Left hindlimb (tissue), 1 donor: ENCODE data around the gene GAPDH.
"Not testable (repeated sequence)": the region's sequence is repeated elsewhere in the genome, so short reads cannot be mapped to it uniquely, and the experiment has no call there.

Source experiments
- DNase-seq: peaks from one replicate; pipeline ENCODE4 v3.0.0-alpha.2; 2018

GAPDH gene

GRCh38 chr12:6547987-6548386, 13.7 kb downstream of the GAPDH start:
- peak; percentile 71 for DNase-seq

DNA sequence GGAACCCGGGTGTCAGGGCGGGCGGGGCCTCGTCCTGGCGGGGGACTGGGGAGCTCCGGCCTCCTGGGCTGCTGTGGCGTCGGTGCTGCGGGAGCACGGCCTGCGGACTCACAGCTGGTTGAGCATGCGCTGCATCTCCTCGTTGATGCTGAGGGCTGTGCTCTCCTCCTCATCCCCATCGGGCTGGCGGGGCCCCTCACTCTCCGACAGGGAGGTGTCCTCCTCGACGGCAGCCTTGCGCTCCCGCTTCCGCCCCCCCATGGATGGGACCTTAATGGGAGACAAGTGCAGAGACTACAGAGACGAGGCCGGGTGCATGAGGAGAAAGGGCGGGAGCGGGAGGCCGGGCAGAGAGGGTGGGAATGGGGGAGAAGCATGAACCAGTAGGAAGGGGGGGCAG, 14.2 kb downstream of the GAPDH start:
- DNase-seq: no peak

DNA sequence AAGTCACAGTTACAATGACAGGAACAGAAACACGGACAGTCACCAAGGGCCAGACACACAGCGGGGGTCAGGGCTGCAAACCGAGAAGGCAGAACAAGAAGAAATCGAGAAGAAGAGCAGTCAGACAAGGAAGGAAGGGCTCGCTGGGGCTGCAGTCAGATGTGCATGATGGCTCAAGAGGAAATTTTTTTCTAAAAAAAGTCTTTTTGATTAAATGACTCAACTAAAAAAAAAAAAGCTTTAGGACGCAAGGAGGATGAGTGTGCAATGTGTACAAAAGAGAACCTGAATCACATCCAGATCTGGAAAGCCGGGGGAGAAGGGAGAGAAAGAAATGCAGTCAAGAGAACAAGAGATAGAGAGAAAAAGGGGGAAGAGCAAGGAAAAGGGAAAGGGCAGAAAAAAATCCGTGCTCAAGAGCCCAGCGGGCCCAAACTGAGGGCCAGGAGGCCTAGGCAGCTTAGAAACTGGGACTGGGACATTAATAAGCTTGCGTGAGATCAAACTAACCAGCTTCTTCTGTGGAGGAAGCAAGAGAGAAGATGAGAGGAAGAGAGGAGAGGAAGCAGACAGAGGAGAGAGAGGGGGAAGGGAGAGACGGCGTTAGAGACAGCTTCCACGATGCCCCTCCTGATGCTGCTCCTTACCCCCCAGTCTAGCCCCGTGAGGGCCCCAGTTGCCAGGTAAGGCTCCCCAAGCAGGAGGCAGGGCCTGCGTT, 14.8 kb downstream of the GAPDH start:
- DNase-seq: no peak

GRCh38 chr12:6549684-6550151, 15.4 kb downstream of the GAPDH start:
- DNase-seq: no peak

DNA sequence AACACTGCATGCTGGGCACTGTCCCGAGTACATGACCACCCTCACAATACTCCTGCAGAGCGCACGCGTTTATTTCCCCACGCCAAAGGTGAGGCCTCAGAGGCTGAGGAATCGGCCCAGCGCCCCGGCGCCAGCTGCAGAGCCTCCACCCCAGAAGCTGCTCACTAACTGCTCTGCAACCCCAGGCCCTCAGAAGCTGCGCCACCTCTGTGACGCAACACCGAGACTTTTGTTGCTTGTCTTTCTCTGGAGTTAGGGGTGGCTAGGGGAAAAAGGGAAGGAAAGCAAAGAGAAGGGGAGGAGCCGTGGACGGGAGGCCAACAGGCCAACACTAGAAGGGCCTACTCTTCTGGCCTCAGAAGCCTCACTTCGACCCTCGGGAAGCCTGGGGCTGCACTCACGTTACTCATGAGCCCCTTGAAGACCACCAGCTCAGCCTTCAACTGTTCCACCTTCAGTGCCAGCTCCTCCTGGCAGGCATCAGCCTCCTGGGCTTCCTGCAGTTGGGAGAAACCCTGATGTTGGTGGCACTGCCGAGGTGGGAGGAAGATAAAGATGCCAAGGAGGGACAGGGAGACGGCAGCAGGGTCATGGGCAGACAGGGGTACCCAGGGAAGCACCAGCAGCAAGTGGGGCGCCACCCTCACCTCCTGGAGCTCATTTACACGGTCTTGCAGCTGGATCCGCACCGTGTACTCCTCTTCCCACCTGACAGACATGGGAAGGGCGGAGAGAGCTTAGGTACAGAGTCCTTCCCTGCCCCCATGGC, 16.2 kb downstream of the GAPDH start:
- no peak for DNase-seq

DNA sequence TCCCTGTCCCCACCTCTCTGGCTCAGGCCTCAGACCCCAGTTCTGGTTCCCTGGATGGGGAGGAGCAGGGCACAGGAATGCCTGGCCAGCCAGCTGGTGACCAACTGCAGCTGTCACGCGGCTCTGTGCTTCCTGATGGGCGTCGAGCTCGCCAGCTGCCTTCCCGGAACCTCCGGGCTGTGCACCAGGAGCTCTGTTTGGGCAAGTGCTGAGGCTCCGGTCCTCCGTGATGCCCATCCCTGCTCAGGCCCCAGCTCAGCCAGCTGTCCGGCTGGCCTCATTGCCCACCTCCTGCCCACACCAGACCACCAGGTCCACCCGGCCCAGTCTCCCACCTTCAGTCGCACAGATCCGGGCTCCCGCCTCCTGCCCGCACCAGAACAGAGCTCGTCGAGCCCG, 16.7 kb downstream of the GAPDH start:
- DNase-seq: peak; percentile 75

GRCh38 chr12:6551496-6552139, 17.3 kb downstream of the GAPDH start:
- DNase-seq: no peak

GRCh38 chr12:6552140-6552551, 17.8 kb downstream of the GAPDH start:
- no peak for DNase-seq

- DNase-seq: peak; percentile 71
Measured at GRCh38 chr12:6553051-6553868, 18.9 kb downstream of the GAPDH start.

DNA sequence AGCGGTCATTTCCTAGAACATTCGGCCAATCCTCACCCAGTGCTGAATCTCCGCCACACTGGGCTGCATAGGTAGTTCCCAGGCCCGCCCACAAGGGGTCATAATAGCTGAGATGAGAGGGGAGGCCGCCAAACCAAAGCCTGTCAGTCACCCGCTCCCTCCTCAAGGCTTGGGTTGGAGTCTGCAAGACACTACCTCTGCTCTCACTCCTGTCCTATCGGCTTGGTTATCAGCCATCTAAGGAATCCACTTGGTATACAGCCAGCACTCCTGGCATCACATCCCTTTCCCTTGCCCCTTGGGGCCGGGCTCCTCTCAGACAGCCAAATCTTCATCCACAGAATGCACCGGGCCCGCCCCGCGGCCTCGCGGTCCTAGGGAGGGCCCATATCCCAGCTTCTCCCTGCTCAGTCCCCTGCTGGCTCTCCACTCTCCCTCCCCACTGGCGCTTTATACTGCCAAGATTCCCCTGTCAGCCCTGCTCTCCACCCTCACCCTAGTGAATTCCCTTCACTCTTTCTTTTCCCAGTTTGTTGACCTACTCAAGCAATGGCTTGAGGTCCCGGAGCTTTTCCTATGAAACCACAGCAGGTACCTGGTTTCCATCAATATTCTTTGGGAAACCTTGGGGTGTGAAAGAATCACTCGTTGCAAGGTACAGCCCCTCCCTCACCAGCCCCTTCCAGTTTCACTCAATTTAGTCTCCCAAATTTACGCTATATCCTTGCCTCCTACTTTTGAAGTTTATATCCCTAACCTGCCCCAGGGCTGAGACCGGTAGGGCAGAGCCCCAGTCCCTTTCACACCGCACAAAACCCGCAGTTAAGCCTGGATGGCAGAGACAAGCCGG, 20.1 kb downstream of the GAPDH start:
- DNase-seq: peak; percentile 81

DNA sequence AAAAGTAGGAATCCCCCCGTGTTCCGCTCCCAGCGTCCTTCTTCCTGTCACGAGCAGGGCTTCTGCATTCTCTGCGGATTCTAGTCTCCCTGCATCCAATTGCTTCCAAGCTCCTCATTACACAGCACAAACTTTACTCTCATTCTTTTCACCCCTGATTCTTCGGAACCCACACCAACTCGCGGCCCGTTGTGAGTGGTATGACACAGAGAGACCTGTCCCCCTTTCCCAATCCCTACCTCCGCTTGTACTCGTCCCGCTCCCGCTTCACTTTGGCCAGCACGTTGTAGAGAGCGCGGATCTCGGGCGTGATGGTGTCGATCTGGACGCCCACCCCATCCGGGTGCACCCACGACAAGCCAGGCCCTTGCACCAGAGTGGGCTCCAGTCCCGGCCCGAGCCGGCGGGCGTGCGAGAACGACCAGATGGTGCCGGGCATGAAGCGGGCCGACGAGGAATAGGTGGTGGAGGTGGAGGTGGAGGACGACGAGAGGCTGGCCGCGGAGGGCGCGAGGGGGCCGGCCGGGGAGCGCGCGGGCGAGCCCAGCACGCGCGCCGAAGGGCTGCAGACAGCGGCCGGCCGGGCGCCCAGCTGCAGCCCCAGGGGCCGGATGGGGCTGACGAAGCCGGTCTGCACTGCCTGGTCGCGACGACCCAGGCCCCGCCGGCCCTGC, 20.8 kb downstream of the GAPDH start:
- no peak for DNase-seq

DNA sequence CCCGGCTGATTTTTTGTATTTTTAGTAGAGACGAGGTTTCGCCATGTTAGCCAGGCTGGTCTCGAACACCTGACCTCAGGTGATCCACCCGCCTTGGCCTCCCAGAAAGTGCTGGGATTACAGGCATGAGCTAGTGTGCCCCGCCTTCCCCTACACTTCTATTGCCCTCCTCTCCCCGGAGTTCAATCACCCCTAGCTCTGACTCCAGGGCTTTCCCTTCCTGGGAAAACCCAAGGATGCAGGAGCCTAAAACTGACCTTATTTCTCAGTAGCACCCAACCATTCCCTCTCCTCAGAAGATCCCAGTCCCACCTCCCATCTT, 22.1 kb downstream of the GAPDH start:
- not testable (repeated sequence) for DNase-seq

DNA sequence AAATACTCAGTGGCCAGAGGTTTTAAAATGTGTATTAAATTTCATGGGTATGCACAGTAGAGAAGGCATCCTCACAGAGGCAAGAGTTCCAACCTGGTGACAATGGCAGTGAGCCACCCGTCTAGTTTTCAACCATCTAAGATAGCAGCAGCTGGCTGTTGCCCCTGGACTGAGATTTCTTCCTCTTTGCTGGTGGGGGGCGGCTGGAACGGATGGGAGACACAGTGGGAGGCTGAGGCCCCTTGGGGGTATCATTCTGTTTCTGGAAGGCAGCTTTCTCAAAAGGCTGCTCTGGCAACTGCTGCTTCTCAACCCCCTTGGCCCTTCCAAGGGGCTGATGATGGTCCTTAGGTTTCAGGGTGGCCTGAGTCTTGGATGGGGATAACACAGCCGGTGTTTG, 22.5 kb downstream of the GAPDH start:
- no peak for DNase-seq

DNA sequence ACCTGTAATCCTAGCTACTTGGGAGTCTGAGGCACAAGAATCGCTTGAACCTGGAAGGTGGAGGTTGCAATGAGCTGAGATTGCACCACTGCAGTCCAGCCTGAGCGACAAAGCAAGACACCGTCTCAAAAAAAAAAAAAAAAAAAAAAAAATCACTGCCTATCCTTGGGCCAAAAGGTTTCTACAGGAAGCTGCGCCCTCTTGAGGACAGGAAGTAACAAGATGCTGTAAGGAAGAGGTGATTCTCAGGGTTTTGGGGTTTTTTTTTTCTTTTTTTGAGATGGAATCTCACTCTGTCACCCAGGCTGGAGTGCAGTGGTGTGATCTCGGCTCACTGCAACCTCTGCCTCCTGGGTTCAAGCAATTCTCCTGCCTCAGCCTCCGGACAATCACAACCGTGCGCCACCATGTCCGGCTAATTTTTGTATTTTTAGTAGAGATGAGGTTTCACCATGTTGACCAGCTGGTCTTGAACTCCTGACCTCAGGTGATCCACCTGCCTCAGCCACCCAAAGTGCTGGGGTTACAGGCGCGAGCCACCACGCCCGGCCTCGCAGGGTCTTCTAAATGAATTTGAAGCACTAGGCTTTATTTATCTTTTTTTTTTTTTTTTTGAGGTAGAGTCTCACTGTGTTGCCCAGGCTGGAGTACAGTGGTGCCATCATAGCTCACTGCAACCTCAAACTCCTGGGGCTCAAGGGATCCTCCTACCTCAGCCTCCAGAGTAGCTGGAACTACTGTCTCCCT, 23.9 kb downstream of the GAPDH start:
- DNase-seq: not testable (repeated sequence)

- no peak for DNase-seq
Measured at GRCh38 chr12:6559500-6559899, 25.2 kb downstream of the GAPDH start.

- no peak for DNase-seq
Measured at GRCh38 chr12:6560501-6561205, 26.3 kb downstream of the GAPDH start.

GRCh38 chr12:6562881-6563280, 28.6 kb downstream of the GAPDH start:
- DNase-seq: no peak

DNA sequence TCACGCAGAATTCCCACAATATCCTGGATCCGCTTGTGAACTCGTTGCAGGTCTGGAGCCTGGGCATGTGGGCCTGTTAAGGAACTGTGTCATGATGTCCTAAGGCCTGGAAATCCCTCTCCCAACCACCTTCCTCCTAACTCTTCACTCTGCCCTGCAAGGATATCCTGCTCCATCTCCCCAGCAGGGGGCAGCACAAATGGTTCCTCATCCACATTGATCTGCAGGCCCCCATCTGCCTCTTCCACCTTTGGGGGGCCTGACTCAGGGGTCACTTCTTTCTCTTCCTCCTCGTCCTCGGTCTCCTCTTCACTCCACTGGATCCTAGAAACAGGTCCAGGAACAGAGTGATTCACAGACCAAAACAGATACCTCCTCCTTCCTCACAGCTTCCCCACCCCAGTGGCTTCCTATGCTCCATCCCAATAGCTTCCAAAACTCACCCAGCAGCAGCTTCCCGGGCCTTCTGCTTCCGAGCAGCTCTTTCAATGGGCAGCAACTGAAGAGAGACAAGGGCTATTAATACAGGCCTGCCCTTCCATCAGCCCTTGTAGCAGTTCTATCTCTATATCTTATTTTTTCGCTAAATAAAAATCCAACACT, 29.2 kb downstream of the GAPDH start:
- no peak for DNase-seq

DNA sequence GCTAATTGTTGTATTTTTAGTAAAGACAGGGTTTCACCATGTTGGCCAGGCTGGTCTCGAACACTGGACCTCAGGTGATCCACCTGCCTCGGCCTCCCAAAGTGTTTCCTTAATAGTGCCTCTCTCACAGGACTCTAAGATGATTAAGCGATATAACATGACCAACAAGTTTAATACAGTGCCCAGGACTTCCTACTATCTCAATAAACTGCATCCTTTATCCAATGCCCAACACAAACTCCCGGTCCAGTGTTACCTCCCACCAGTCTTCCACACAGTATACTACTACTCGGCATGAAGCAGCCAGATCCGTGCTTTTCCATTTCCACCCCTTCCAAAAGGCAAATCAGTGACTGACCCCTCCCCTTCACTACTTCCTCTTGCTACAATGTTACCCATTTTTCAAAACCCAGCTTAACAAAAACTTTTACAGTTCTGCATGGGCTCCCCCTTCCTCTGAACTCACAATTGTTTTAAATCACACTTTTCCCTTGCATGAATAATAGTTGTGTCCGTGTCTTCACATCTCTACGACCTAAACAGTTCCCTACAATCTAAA, 32.9 kb downstream of the GAPDH start:
- DNase-seq: no peak
